ENCODE measurements around the gene SNX8.
"Not testable (repeated sequence)": the region's sequence is repeated elsewhere in the genome, so short reads cannot be mapped to it uniquely, and the experiment has no call there.

The SNX8 gene

GRCh38 chr7:2330493-2330892 is 16.3 kb upstream of the SNX8 start:
- Histone ChIP-seq H3K27ac (ENCODE audit: insufficient read depth, low read depth, low read length, poor library complexity, severe bottlenecking) (no peak overlapping the region), H3K9me3 (ENCODE audit: control insufficient read depth, low read length) (no peaks in the 10 kb centered on the region), H3K4me1 (ENCODE audit: control insufficient read depth, insufficient read depth, low read length) (no peaks in the 10 kb centered on the region), H3K36me3 (ENCODE audit: control insufficient read depth, insufficient read depth, low read length) (no peaks in the 10 kb centered on the region), H3K4me3 (ENCODE audit: insufficient read depth, low read depth, low read length) (no peak overlapping the region), H3K27me3 (ENCODE audit: control insufficient read depth, insufficient read depth, low read length, poor library complexity, severe bottlenecking) (no peaks in the 10 kb centered on the region)
- WGBS, 2 experiments = 93% methylated on average over 2 of the region's 2 CpGs

GRCh38 chr7:2326951-2327350 is 12.7 kb upstream of the SNX8 start:
- Histone ChIP-seq H3K4me3 (ENCODE audit: insufficient read depth, low read depth, low read length) (no peak overlapping the region), H3K27ac (ENCODE audit: insufficient read depth, low read depth, low read length, poor library complexity, severe bottlenecking) (no peak overlapping the region), H3K36me3 (ENCODE audit: control insufficient read depth, insufficient read depth, low read length) (no peaks in the 10 kb centered on the region), H3K9me3 (ENCODE audit: control insufficient read depth, low read length) (no peaks in the 10 kb centered on the region), H3K27me3 (ENCODE audit: control insufficient read depth, insufficient read depth, low read length, poor library complexity, severe bottlenecking) (no peaks in the 10 kb centered on the region), H3K4me1 (ENCODE audit: control insufficient read depth, insufficient read depth, low read length) (no peaks in the 10 kb centered on the region)
- WGBS, 2 experiments = 91 to 96% methylated on average over 7 of the region's 7 CpGs

GRCh38 chr7:2325162-2325561 is 10.9 kb upstream of the SNX8 start:
- H3K36me3 ChIP-seq (ENCODE audit: control insufficient read depth, insufficient read depth, low read length) = no peaks in the 10 kb centered on the region
- H3K4me1 ChIP-seq (ENCODE audit: control insufficient read depth, insufficient read depth, low read length) = no peaks in the 10 kb centered on the region
- no peak overlapping the region for H3K27ac ChIP-seq (ENCODE audit: insufficient read depth, low read depth, low read length, poor library complexity, severe bottlenecking)
- H3K4me3 ChIP-seq (ENCODE audit: insufficient read depth, low read depth, low read length) = no peak overlapping the region
- 86 to 91% methylated on average over 4 of the region's 4 CpGs for WGBS, 2 experiments
- no peaks in the 10 kb centered on the region for H3K27me3 ChIP-seq (ENCODE audit: control insufficient read depth, insufficient read depth, low read length, poor library complexity, severe bottlenecking)
- no peaks in the 10 kb centered on the region for H3K9me3 ChIP-seq (ENCODE audit: control insufficient read depth, low read length)

- Histone ChIP-seq H3K27me3 (ENCODE audit: control insufficient read depth, insufficient read depth, low read length, poor library complexity, severe bottlenecking) (no peaks in the 10 kb centered on the region), H3K27ac (ENCODE audit: insufficient read depth, low read depth, low read length, poor library complexity, severe bottlenecking) (no peak overlapping the region), H3K36me3 (ENCODE audit: control insufficient read depth, insufficient read depth, low read length) (no peaks in the 10 kb centered on the region), H3K4me3 (ENCODE audit: insufficient read depth, low read depth, low read length) (no peak overlapping the region), H3K9me3 (ENCODE audit: control insufficient read depth, low read length) (no peaks in the 10 kb centered on the region), H3K4me1 (ENCODE audit: control insufficient read depth, insufficient read depth, low read length) (no peaks in the 10 kb centered on the region)
- WGBS, 2 experiments = 67 to 73% methylated on average over 11 of the region's 11 CpGs
Measured at GRCh38 chr7:2321020-2321419, 6.8 kb upstream of the SNX8 start.

- no peaks in the 10 kb centered on the region for H3K36me3 ChIP-seq (ENCODE audit: control insufficient read depth, insufficient read depth, low read length)
- no peaks in the 10 kb centered on the region for H3K9me3 ChIP-seq (ENCODE audit: control insufficient read depth, low read length)
- H3K4me3 ChIP-seq (ENCODE audit: insufficient read depth, low read depth, low read length) = no peak overlapping the region
- no peak overlapping the region for H3K27ac ChIP-seq (ENCODE audit: insufficient read depth, low read depth, low read length, poor library complexity, severe bottlenecking)
- 93 to 94% methylated on average over 12 of the region's 12 CpGs for WGBS, 2 experiments
- peaks cover 6% of the 10 kb centered on the region for H3K4me1 ChIP-seq (ENCODE audit: control insufficient read depth, insufficient read depth, low read length)
- H3K27me3 ChIP-seq (ENCODE audit: control insufficient read depth, insufficient read depth, low read length, poor library complexity, severe bottlenecking) = no peaks in the 10 kb centered on the region
Measured at GRCh38 chr7:2317556-2318293, 3.5 kb upstream of the SNX8 start.

- Histone ChIP-seq H3K27me3 (ENCODE audit: control insufficient read depth, insufficient read depth, low read length, poor library complexity, severe bottlenecking) (no peaks in the 10 kb centered on the region), H3K4me1 (ENCODE audit: control insufficient read depth, insufficient read depth, low read length) (peaks cover 6% of the 10 kb centered on the region), H3K36me3 (ENCODE audit: control insufficient read depth, insufficient read depth, low read length) (no peaks in the 10 kb centered on the region), H3K4me3 (ENCODE audit: insufficient read depth, low read depth, low read length) (no peak overlapping the region), H3K9me3 (ENCODE audit: control insufficient read depth, low read length) (no peaks in the 10 kb centered on the region), H3K27ac (ENCODE audit: insufficient read depth, low read depth, low read length, poor library complexity, severe bottlenecking) (no peak overlapping the region)
- 88 to 91% methylated on average over 1 of the region's 1 CpG for WGBS, 2 experiments
Measured at GRCh38 chr7:2316578-2316977, 2.3 kb upstream of the SNX8 start.

GRCh38 chr7:2315787-2316186 is 1.5 kb upstream of the SNX8 start:
- no peak overlapping the region for H3K4me3 ChIP-seq (ENCODE audit: insufficient read depth, low read depth, low read length)
- WGBS, 2 experiments = 88% methylated on average over 1 of the region's 1 CpG
- no peaks in the 10 kb centered on the region for H3K27me3 ChIP-seq (ENCODE audit: control insufficient read depth, insufficient read depth, low read length, poor library complexity, severe bottlenecking)
- no peak overlapping the region for H3K27ac ChIP-seq (ENCODE audit: insufficient read depth, low read depth, low read length, poor library complexity, severe bottlenecking)
- no peaks in the 10 kb centered on the region for H3K36me3 ChIP-seq (ENCODE audit: control insufficient read depth, insufficient read depth, low read length)
- H3K9me3 ChIP-seq (ENCODE audit: control insufficient read depth, low read length) = no peaks in the 10 kb centered on the region
- H3K4me1 ChIP-seq (ENCODE audit: control insufficient read depth, insufficient read depth, low read length) = peaks cover 6% of the 10 kb centered on the region

GRCh38 chr7:2314956-2315530 is 802 bp upstream of the SNX8 start:
- H3K27ac ChIP-seq (ENCODE audit: insufficient read depth, low read depth, low read length, poor library complexity, severe bottlenecking); H3K36me3 ChIP-seq (ENCODE audit: control insufficient read depth, insufficient read depth, low read length); H3K4me3 ChIP-seq (ENCODE audit: insufficient read depth, low read depth, low read length); H3K9me3 ChIP-seq (ENCODE audit: control insufficient read depth, low read length); H3K27me3 ChIP-seq (ENCODE audit: control insufficient read depth, insufficient read depth, low read length, poor library complexity, severe bottlenecking): not testable (repeated sequence)
- 82% methylated on average over 3 of the region's 3 CpGs for WGBS, 2 experiments
- peaks cover 11% of the 10 kb centered on the region for H3K4me1 ChIP-seq (ENCODE audit: control insufficient read depth, insufficient read depth, low read length)

GRCh38 chr7:2313450-2314208 is 612 bp downstream of the SNX8 start:
- Histone ChIP-seq H3K27me3 (ENCODE audit: control insufficient read depth, insufficient read depth, low read length, poor library complexity, severe bottlenecking) (no peaks in the 10 kb centered on the region), H3K4me1 (ENCODE audit: control insufficient read depth, insufficient read depth, low read length) (peaks cover 13% of the 10 kb centered on the region), H3K9me3 (ENCODE audit: control insufficient read depth, low read length) (no peaks in the 10 kb centered on the region), H3K27ac (ENCODE audit: insufficient read depth, low read depth, low read length, poor library complexity, severe bottlenecking) (no peak overlapping the region), H3K36me3 (ENCODE audit: control insufficient read depth, insufficient read depth, low read length) (no peaks in the 10 kb centered on the region), H3K4me3 (ENCODE audit: insufficient read depth, low read depth, low read length) (peak overlapping the region; percentile 73)
- 31 to 32% methylated on average over 42 of the region's 42 CpGs for WGBS, 2 experiments

- Histone ChIP-seq H3K27me3 (ENCODE audit: control insufficient read depth, insufficient read depth, low read length, poor library complexity, severe bottlenecking) (no peaks in the 10 kb centered on the region), H3K4me1 (ENCODE audit: control insufficient read depth, insufficient read depth, low read length) (peaks cover 13% of the 10 kb centered on the region), H3K4me3 (ENCODE audit: insufficient read depth, low read depth, low read length) (no peak overlapping the region), H3K9me3 (ENCODE audit: control insufficient read depth, low read length) (no peaks in the 10 kb centered on the region), H3K36me3 (ENCODE audit: control insufficient read depth, insufficient read depth, low read length) (no peaks in the 10 kb centered on the region), H3K27ac (ENCODE audit: insufficient read depth, low read depth, low read length, poor library complexity, severe bottlenecking) (no peak overlapping the region)
- 94 to 95% methylated on average over 17 of the region's 17 CpGs for WGBS, 2 experiments
Measured at GRCh38 chr7:2312267-2312929, 1.8 kb downstream of the SNX8 start.
